Ovary (tissue), 9 donors: Measurements from ENCODE around the gene VWA2. TPM values are rescaled to one million over a fixed set of nuclear protein-coding genes. Genes with fewer than 3 reads are reported as not detected.

Source experiments
- DNase-seq, 5 donors: peaks; one replicate each; pipeline ENCODE4 v3.0.0-alpha.2; 2019 to 2020
- H3K27ac ChIP-seq, 2 donors: fragments of 200-600 bp; one replicate each; pipeline versions ENCODE4 v1.5.1 to v1.8.0; 2019 to 2022
- H3K27me3 ChIP-seq: fragments of 200-600 bp; one replicate; pipeline ENCODE4 v1.8.0; 2022
- H3K36me3 ChIP-seq: fragments of 200-600 bp; sonication (generic); one replicate; pipeline ENCODE4 v1.5.1; 2019
- H3K4me1 ChIP-seq: one replicate; pipeline ENCODE4 v1.8.1; 2013; ENCODE audit warnings: mild to moderate bottlenecking, moderate library complexity; ENCODE audit not compliant: insufficient read depth
- H3K4me3 ChIP-seq: fragments of 200-600 bp; sonication (generic); one replicate; pipeline ENCODE4 v1.5.1; 2017
- H3K9me3 ChIP-seq, 2 donors: fragments of 200-600 bp in 1 of 2; sonication (generic) in 1 of 2; one replicate each; pipeline versions ENCODE4 v1.5.1 to v1.8.1; 2013 to 2019; ENCODE audit warnings: mild to moderate bottlenecking in 1 of 2, moderate library complexity in 1 of 2
- EP300 ChIP-seq: sonication (generic); formaldehyde crosslinking; IDR thresholded peaks from one replicate; pipeline ENCODE4 v1.6.1; 2017; ENCODE audit warnings: antibody characterized with exemption
- POLR2A ChIP-seq: fragments of 450-650 bp; IDR thresholded peaks from one replicate; pipeline ENCODE4 v1.6.1; 2017; ENCODE audit warnings: antibody characterized with exemption, mild to moderate bottlenecking, moderate library complexity
- WGBS, 3 donors: extraction: QIAGEN DNeasy Blood & Tissue Kit in 1 of 3; methylation state at CpG; one replicate each; pipeline versions ENCODE4 v1.1.5 to v1.1.7; 2013 to 2017; 5-methylcytosine and 5-hydroxymethylcytosine counted together
- intact Hi-C, 4 donors: fragments of 100-400 bp; cut with DNase I; formaldehyde crosslinking; loops; one replicate each; pipeline versions ENCODE4 v1.11.0 to v1.15.1; 2022 to 2023
- polyA plus RNA-seq, 2 donors: library from polyadenylated mRNA; stranded (reverse); fragments of 200-250 nt in 1 of 2; fragments of 350-450 nt in 1 of 2; fragmentation: Illumina TruSeq in 1 of 2; extraction: RNeasy Lipid Tissue Mini Kit (QIAGEN cat#74804) in 1 of 2; gene quantifications; one replicate each; pipeline ENCODE4 v1.2.3, GENCODE V29; 2013 to 2014
- total RNA-seq, 7 donors: library from RNA; depleted of rRNA in 2 of 7; stranded (reverse); fragments of >200 nt in 2 of 7; fragmentation: NEBNext Ultra II Directional in 3 of 7; extraction: Animal tissue kit (Norgen Biotek cat#: 25700) in 3 of 7; gene quantifications; one replicate each; pipeline versions ENCODE4 v1.1.0 to v1.2.4, GENCODE V29; 2016 to 2023
- TF ChIP-seq, protein P1 (sequence below), 3 donors: fragments of 450-650 bp in 2 of 3; fragments of 200-600 bp in 1 of 3; IDR thresholded peaks; one replicate each; pipeline versions ENCODE4 v1.5.1 to v1.8.0; 2016 to 2022; ENCODE audit warnings: antibody characterized with exemption in 3 of 3, mild to moderate bottlenecking in 1 of 3
- donor health status: DM: no; HTN: no; CAD: no; lungs with moderate emphysema.
- donor health status: DM: no; HTN: no; CAD: no.
- donor health status: Bipolar disorder and iron deficiency.
- donor health status: DM: yes; HTN: yes; CAD: no.
- donor health status: DM: no; HTN: no; CAD: no.
- donor health status: DM: yes; HTN: yes; CAD: no.

VWA2 gene
- total and polyA plus RNA-seq, 9 donors = 0.04 to 11.1 (median 0.72) TPM; not detected in 2

DNA sequence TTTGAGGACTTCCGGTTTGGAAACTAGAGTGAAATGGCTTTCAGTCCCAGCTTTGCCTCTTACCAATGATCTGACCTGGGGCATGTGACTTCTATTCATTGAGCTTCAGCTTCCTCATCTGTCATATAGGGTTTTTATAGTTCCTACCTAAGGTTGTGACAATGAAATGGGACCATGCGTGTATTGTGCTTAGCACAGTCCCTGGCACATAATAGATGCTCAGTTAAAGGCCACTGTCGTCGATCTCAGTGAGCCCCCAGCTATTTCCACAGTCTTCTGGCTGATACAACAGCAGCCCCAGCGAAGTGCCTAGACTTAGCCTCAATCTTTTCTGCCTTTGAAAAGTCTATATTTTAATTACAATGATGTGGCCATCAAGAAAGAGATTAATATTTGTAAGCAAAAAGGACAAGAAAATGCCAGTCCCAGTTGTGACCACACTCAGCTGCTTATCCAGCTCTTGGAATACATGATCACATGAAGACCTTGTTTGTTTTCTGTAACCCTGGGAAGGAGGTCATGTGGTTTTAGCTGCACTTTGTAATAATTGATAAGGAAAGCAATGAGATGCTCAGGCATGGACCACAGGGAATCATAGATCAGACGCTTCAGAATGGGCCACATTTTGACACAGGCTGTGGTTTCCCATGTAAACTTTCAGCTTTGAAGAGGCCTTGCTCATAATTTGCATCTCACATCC lies 44.6 kb downstream of the VWA2 start:
- no peak for DNase-seq
- H3K9me3 ChIP-seq = no peaks in the 10 kb centered on the region
- H3K36me3 ChIP-seq = no peaks in the 10 kb centered on the region
- TF ChIP-seq EP300 (no peak), POLR2A (no peak)
- TF ChIP-seq, protein P1, sequence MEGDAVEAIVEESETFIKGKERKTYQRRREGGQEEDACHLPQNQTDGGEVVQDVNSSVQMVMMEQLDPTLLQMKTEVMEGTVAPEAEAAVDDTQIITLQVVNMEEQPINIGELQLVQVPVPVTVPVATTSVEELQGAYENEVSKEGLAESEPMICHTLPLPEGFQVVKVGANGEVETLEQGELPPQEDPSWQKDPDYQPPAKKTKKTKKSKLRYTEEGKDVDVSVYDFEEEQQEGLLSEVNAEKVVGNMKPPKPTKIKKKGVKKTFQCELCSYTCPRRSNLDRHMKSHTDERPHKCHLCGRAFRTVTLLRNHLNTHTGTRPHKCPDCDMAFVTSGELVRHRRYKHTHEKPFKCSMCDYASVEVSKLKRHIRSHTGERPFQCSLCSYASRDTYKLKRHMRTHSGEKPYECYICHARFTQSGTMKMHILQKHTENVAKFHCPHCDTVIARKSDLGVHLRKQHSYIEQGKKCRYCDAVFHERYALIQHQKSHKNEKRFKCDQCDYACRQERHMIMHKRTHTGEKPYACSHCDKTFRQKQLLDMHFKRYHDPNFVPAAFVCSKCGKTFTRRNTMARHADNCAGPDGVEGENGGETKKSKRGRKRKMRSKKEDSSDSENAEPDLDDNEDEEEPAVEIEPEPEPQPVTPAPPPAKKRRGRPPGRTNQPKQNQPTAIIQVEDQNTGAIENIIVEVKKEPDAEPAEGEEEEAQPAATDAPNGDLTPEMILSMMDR (IDR thresholded peaks at IDR 0.05) = no peak
- no peak overlapping the region for H3K4me3 ChIP-seq
- WGBS, 3 donors = 75 to 82% (median 78%) methylated on average over 6 of the region's 6 CpGs
- intact Hi-C loops = no loop called here
- H3K4me1 ChIP-seq = no peaks in the 10 kb centered on the region
- H3K27ac ChIP-seq = no peak overlapping the region
- no peaks in the 10 kb centered on the region for H3K27me3 ChIP-seq

DNA sequence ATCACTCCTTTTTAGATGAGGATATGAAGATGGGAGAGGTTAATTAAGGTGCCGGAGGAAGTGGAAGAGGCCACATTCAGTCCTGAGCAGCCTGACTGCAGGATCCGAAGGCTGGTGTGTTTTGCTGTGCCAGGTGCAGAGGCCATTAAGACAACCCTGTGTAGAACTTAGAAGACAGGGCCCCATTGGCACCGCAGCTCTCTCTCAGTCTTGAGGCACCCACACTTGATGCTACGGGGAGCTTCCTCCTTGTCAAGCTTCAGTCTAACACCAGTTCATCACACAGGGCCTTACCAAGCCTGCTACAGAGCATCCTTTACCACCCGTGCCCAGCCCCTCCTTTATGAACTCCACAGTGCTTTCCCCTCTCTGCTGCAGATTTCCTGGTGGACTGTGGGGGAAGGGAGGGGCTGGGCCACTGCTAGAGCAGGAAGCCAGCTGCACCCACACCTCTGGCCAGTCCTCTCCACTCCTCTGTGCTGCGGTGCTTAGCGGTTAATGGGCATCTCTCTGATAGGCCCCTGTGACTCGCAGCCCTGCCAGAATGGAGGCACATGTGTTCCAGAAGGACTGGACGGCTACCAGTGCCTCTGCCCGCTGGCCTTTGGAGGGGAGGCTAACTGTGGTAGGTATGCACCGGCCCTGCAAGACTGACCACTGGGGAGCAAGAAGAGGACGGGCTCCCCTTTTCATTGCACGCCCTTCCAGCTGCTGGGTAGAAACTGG lies 45.5 kb downstream of the VWA2 start:
- TF ChIP-seq POLR2A = no peak
- no peak for TF ChIP-seq EP300
- TF ChIP-seq, protein P1 (IDR thresholded peaks at IDR 0.05) = no peak
- no peaks in the 10 kb centered on the region for H3K4me1 ChIP-seq
- H3K9me3 ChIP-seq = no peaks in the 10 kb centered on the region
- H3K27me3 ChIP-seq = no peaks in the 10 kb centered on the region
- DNase-seq = no peak
- no peak overlapping the region for H3K27ac ChIP-seq
- H3K4me3 ChIP-seq = no peak overlapping the region
- 65 to 69% (median 66%) methylated on average over 13 of the region's 13 CpGs for WGBS, 3 donors
- H3K36me3 ChIP-seq = no peaks in the 10 kb centered on the region
- intact Hi-C loops = no loop called here

DNA sequence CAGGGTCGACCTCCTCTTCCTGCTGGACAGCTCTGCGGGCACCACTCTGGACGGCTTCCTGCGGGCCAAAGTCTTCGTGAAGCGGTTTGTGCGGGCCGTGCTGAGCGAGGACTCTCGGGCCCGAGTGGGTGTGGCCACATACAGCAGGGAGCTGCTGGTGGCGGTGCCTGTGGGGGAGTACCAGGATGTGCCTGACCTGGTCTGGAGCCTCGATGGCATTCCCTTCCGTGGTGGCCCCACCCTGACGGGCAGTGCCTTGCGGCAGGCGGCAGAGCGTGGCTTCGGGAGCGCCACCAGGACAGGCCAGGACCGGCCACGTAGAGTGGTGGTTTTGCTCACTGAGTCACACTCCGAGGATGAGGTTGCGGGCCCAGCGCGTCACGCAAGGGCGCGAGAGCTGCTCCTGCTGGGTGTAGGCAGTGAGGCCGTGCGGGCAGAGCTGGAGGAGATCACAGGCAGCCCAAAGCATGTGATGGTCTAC lies 46.9 kb downstream of the VWA2 start:
- TF ChIP-seq POLR2A = no peak
- TF ChIP-seq, protein P1 (IDR thresholded peaks at IDR 0.05) = no peak
- TF ChIP-seq EP300 = no peak
- no peak overlapping the region for H3K27ac ChIP-seq
- WGBS, 3 donors = 79 to 87% (median 84%) methylated on average over 26 to 31 of the region's 31 CpGs
- no peaks in the 10 kb centered on the region for H3K36me3 ChIP-seq
- no peaks in the 10 kb centered on the region for H3K9me3 ChIP-seq
- DNase-seq = no peak
- no peak overlapping the region for H3K4me3 ChIP-seq
- H3K4me1 ChIP-seq = no peaks in the 10 kb centered on the region
- intact Hi-C loops = no loop called here
- H3K27me3 ChIP-seq = no peaks in the 10 kb centered on the region

DNA sequence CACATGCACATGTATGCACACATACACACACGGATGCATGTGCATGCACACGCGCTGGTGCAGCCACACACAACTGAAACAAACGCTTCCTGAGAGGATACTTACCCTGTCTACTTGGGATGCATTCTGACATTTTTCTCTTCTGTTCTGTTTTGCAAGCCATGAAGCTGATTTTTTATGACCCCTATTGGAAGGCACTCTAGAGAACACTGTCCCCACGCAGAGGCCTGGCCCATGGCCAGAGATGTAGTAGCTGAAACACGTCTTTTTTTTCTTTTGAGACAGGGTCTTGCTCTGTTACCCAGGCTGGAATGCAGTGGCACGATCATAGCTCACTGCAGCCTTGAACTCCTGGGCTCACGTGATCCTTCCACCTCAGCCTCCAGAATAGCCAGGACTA lies 47.9 kb downstream of the VWA2 start:
- DNase-seq = no peak
- intact Hi-C loops = no loop called here
- 22 to 28% (median 26%) methylated on average over 8 of the region's 8 CpGs for WGBS, 3 donors
- no peak for TF ChIP-seq POLR2A
- TF ChIP-seq, protein P1 (IDR thresholded peaks at IDR 0.05) = no peak
- TF ChIP-seq EP300 = no peak
- Histone ChIP-seq H3K36me3 (no peaks in the 10 kb centered on the region), H3K4me3 (no peak overlapping the region), H3K9me3 (no peaks in the 10 kb centered on the region), H3K27me3 (no peaks in the 10 kb centered on the region), H3K27ac (no peak overlapping the region), H3K4me1 (no peaks in the 10 kb centered on the region)
